ENCODE results near the gene HPGD.

- no peak for TF ChIP-seq CTCF (conservative IDR thresholded peaks at IDR 0.05 in 1 of 2, IDR thresholded peaks at IDR 0.05 in 1 of 2; ENCODE audit: extremely low read depth in 1 of 2, insufficient read depth in 1 of 2, low read depth in 1 of 2, low read length in 2 of 2)
- TF ChIP-seq EZH2 (IDR thresholded peaks at IDR 0.05; ENCODE audit: borderline replicate concordance, low read length), result no peak
Observed at GRCh38 chr4:174531486-174531885, 9.2 kb upstream of the HPGD start.

Measured in mammary epithelial cell (primary cell).